ENCODE measurements around the gene ST6GAL1.
A peak's percentile ranks its signal among the peaks of the same experiment; 100 is the strongest.
"Not testable (repeated sequence)": the region's sequence is repeated elsewhere in the genome, so short reads cannot be mapped to it uniquely, and the experiment has no call there.

The ST6GAL1 gene

GRCh38 chr3:187042346-187042745 lies 112.0 kb downstream of the ST6GAL1 start:
- no peak for DNase-seq (ENCODE audit: extremely low read depth in 1 of 2, low read depth in 1 of 2)

- no peak for DNase-seq (ENCODE audit: extremely low read depth in 1 of 2, low read depth in 1 of 2)
Measured at GRCh38 chr3:187042874-187043458, 112.6 kb downstream of the ST6GAL1 start.

- DNase-seq (ENCODE audit: extremely low read depth in 1 of 2, low read depth in 1 of 2): no peak
Measured at GRCh38 chr3:187044206-187044605, 113.9 kb downstream of the ST6GAL1 start.

GRCh38 chr3:187044867-187045552 lies 114.7 kb downstream of the ST6GAL1 start:
- DNase-seq (ENCODE audit: extremely low read depth in 1 of 2, low read depth in 1 of 2): no peak

GRCh38 chr3:187046033-187046432 lies 115.7 kb downstream of the ST6GAL1 start:
- DNase-seq (ENCODE audit: extremely low read depth in 1 of 2, low read depth in 1 of 2): no peak

GRCh38 chr3:187049462-187050101 lies 119.3 kb downstream of the ST6GAL1 start:
- DNase-seq (ENCODE audit: extremely low read depth in 1 of 2, low read depth in 1 of 2): no peak

- DNase-seq (ENCODE audit: extremely low read depth in 1 of 2, low read depth in 1 of 2): no peak
Measured at GRCh38 chr3:187051066-187051465, 120.7 kb downstream of the ST6GAL1 start.

GRCh38 chr3:187051724-187052366 lies 121.5 kb downstream of the ST6GAL1 start:
- DNase-seq (ENCODE audit: extremely low read depth in 1 of 2, low read depth in 1 of 2): no peak

- not testable (repeated sequence) for DNase-seq (ENCODE audit: extremely low read depth in 1 of 2, low read depth in 1 of 2)
Measured at GRCh38 chr3:187052427-187052826, 122.1 kb downstream of the ST6GAL1 start.

- DNase-seq (ENCODE audit: extremely low read depth in 1 of 2, low read depth in 1 of 2): not testable (repeated sequence)
Measured at GRCh38 chr3:187054433-187054832, 124.1 kb downstream of the ST6GAL1 start.

GRCh38 chr3:187057803-187058202 lies 127.5 kb downstream of the ST6GAL1 start:
- DNase-seq (ENCODE audit: extremely low read depth in 1 of 2, low read depth in 1 of 2): not testable (repeated sequence)

GRCh38 chr3:187061748-187062147 lies 131.4 kb downstream of the ST6GAL1 start:
- no peak for DNase-seq (ENCODE audit: extremely low read depth in 1 of 2, low read depth in 1 of 2)

- DNase-seq (ENCODE audit: extremely low read depth in 1 of 2, low read depth in 1 of 2): no peak
Measured at GRCh38 chr3:187062526-187063177, 132.3 kb downstream of the ST6GAL1 start.

GRCh38 chr3:187063286-187064121 lies 133.2 kb downstream of the ST6GAL1 start:
- no peak for DNase-seq (ENCODE audit: extremely low read depth in 1 of 2, low read depth in 1 of 2)

- DNase-seq (ENCODE audit: extremely low read depth in 1 of 2, low read depth in 1 of 2): no peak
Measured at GRCh38 chr3:187064210-187065115, 134.1 kb downstream of the ST6GAL1 start.

GRCh38 chr3:187066228-187066995 lies 136.1 kb downstream of the ST6GAL1 start:
- peak in 1 of 2 donors; percentile 25 for DNase-seq (ENCODE audit: extremely low read depth in 1 of 2, low read depth in 1 of 2)

GRCh38 chr3:187068787-187069186 lies 138.5 kb downstream of the ST6GAL1 start:
- no peak for DNase-seq (ENCODE audit: extremely low read depth in 1 of 2, low read depth in 1 of 2)

- DNase-seq (ENCODE audit: extremely low read depth in 1 of 2, low read depth in 1 of 2): no peak
Measured at GRCh38 chr3:187069857-187070516, 139.7 kb downstream of the ST6GAL1 start.

Measured in activated CD8-positive, alpha-beta memory T cell treated with anti-CD3 and anti-CD28 coated beads for 1 hour (primary cell).